ENCODE data around the gene OSBPL6. TPM values are rescaled to one million over a fixed set of nuclear protein-coding genes. Genes with fewer than 3 reads are reported as not detected.

The OSBPL6 gene
- polyA plus RNA-seq, 1 donor (not counting 4 experiments of a cell fraction or from before 2014, with no cell fraction given): 11.6 TPM

DNA sequence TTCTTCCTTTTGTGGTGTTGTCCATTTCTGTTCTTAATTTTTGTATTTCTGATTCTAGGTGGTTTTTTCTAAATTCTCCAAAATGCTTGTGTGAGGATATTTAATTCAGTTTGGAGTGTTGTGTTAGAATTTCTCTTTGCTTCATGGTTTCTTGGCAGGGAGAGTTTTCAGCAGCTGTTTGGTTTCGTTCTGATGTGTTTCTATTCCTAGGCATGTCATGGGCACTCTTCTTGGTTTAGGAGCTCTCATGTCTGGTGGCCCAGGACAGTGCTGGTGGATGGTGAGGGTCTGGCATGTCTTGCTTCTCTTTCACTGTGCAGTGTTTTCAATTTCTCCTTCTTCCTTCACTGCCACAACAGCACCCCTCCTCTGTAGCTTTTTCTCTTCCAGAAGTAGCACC is 52.9 kb downstream of the OSBPL6 start:
- Histone ChIP-seq H3K36me3 (ENCODE audit: control insufficient read depth in 2 of 2, extremely low read depth in 1 of 2, insufficient read depth in 2 of 2, low read length in 2 of 2) (no peaks in the 10 kb centered on the region), H3K9ac (ENCODE audit: control insufficient read depth, extremely low read depth, insufficient read depth, low read length) (no peak overlapping the region), H3K27ac (ENCODE audit: control insufficient read depth, insufficient read depth, low read length) (no peak overlapping the region), H3K79me2 (ENCODE audit: control insufficient read depth, insufficient read depth, low read length) (no peaks in the 10 kb centered on the region), H2AFZ (ENCODE audit: control insufficient read depth, low read length) (no peak overlapping the region), H3K4me3 (ENCODE audit: control insufficient read depth in 2 of 3, extremely low read depth in 1 of 3, insufficient read depth in 2 of 3, low read depth in 1 of 3, low read length in 3 of 3) (no peak overlapping the region), H3K4me1 (ENCODE audit: control insufficient read depth, extremely low read depth, insufficient read depth, low read length) (peaks cover 4% of the 10 kb centered on the region), H3K4me2 (ENCODE audit: control insufficient read depth, extremely low read depth, insufficient read depth, low read depth, low read length) (no peak overlapping the region), H3K9me3 (ENCODE audit: control insufficient read depth, low read depth, low read length) (no peaks in the 10 kb centered on the region), H3K9me1 (ENCODE audit: control insufficient read depth, extremely low read depth, insufficient read depth, low read length) (no peaks in the 10 kb centered on the region), H3K27me3 (ENCODE audit: control insufficient read depth, extremely low read depth, insufficient read depth, low read length) (no peaks in the 10 kb centered on the region), H4K20me1 (ENCODE audit: control insufficient read depth, extremely low read depth, insufficient read depth, low read length) (no peaks in the 10 kb centered on the region)
- dilution Hi-C loops (cut with MboI; ENCODE audit: extremely low pct_ligation_motif_present, low sequenced_read_pairs): no loop called here
- TF ChIP-seq, protein P1, sequence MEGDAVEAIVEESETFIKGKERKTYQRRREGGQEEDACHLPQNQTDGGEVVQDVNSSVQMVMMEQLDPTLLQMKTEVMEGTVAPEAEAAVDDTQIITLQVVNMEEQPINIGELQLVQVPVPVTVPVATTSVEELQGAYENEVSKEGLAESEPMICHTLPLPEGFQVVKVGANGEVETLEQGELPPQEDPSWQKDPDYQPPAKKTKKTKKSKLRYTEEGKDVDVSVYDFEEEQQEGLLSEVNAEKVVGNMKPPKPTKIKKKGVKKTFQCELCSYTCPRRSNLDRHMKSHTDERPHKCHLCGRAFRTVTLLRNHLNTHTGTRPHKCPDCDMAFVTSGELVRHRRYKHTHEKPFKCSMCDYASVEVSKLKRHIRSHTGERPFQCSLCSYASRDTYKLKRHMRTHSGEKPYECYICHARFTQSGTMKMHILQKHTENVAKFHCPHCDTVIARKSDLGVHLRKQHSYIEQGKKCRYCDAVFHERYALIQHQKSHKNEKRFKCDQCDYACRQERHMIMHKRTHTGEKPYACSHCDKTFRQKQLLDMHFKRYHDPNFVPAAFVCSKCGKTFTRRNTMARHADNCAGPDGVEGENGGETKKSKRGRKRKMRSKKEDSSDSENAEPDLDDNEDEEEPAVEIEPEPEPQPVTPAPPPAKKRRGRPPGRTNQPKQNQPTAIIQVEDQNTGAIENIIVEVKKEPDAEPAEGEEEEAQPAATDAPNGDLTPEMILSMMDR (optimal IDR thresholded peaks at IDR 0.05 in 1 of 3, IDR thresholded peaks at IDR 0.05 in 1 of 3, conservative IDR thresholded peaks at IDR 0.05 in 1 of 3; ENCODE audit: extremely low read depth in 1 of 3, insufficient read depth in 2 of 3, low read length in 3 of 3): no peak
- TF ChIP-seq EZH2 (IDR thresholded peaks at IDR 0.05; ENCODE audit: low read length): no peak
- DNase-seq (ENCODE audit: low read depth, low spot score) (no peak), FAIRE-seq (no peak)

DNA sequence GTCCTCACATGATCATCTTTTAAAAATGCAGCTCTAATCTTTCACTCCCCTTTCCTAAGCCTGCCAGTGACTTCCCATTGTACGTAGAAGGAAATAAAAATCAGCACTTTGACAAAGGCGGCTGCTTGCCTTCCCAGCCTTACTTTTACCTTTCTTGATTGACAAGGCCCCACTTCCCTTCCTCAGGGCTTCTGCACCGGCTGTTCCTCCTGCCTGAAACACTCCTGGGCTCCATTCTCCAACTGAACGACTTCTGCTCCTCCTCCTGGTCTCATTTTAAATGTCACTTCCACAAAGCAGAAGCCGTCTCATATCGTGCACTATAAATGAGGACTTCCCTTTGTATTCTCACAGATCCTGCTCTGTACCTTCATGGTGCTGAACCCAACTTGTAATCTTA is 56.1 kb downstream of the OSBPL6 start:
- no peaks in the 10 kb centered on the region for H3K27me3 ChIP-seq (ENCODE audit: control insufficient read depth, extremely low read depth, insufficient read depth, low read length)
- no peak for FAIRE-seq
- no peaks in the 10 kb centered on the region for H3K79me2 ChIP-seq (ENCODE audit: control insufficient read depth, insufficient read depth, low read length)
- H3K4me2 ChIP-seq (ENCODE audit: control insufficient read depth, extremely low read depth, insufficient read depth, low read depth, low read length): no peak overlapping the region
- H3K9me3 ChIP-seq (ENCODE audit: control insufficient read depth, low read depth, low read length): no peaks in the 10 kb centered on the region
- DNase-seq (ENCODE audit: low read depth, low spot score): no peak
- dilution Hi-C loops (cut with MboI; ENCODE audit: extremely low pct_ligation_motif_present, low sequenced_read_pairs): no loop called here
- H3K4me1 ChIP-seq (ENCODE audit: control insufficient read depth, extremely low read depth, insufficient read depth, low read length): no peaks in the 10 kb centered on the region
- H3K9ac ChIP-seq (ENCODE audit: control insufficient read depth, extremely low read depth, insufficient read depth, low read length): no peak overlapping the region
- no peak overlapping the region for H2AFZ ChIP-seq (ENCODE audit: control insufficient read depth, low read length)
- no peaks in the 10 kb centered on the region for H3K9me1 ChIP-seq (ENCODE audit: control insufficient read depth, extremely low read depth, insufficient read depth, low read length)
- no peak for TF ChIP-seq EZH2 (IDR thresholded peaks at IDR 0.05; ENCODE audit: low read length)
- TF ChIP-seq, protein P1 (optimal IDR thresholded peaks at IDR 0.05 in 1 of 3, IDR thresholded peaks at IDR 0.05 in 1 of 3, conservative IDR thresholded peaks at IDR 0.05 in 1 of 3; ENCODE audit: extremely low read depth in 1 of 3, insufficient read depth in 2 of 3, low read length in 3 of 3): no peak
- H3K36me3 ChIP-seq (ENCODE audit: control insufficient read depth in 2 of 2, extremely low read depth in 1 of 2, insufficient read depth in 2 of 2, low read length in 2 of 2): no peaks in the 10 kb centered on the region
- no peaks in the 10 kb centered on the region for H4K20me1 ChIP-seq (ENCODE audit: control insufficient read depth, extremely low read depth, insufficient read depth, low read length)
- H3K4me3 ChIP-seq (ENCODE audit: control insufficient read depth in 2 of 3, extremely low read depth in 1 of 3, insufficient read depth in 2 of 3, low read depth in 1 of 3, low read length in 3 of 3): no peak overlapping the region
- H3K27ac ChIP-seq (ENCODE audit: control insufficient read depth, insufficient read depth, low read length): no peak overlapping the region

Measured in keratinocyte (primary cell).